CD14-positive monocyte (primary cell): Measurements from ENCODE around the gene CDK4. TPM values are rescaled to one million over a fixed set of nuclear protein-coding genes. Genes with fewer than 3 reads are reported as not detected.
A peak's percentile ranks its signal among the peaks of the same experiment; 100 is the strongest.

Experiments
- DNase-seq, 3 donors: peaks; one replicate each; pipeline ENCODE4 v3.0.0-alpha.2; 2011 to 2022
- H2AFZ ChIP-seq: 2 replicates; pipeline ENCODE4 v1.6.0; 2012; ENCODE audit warnings: mild to moderate bottlenecking, low read depth, low read length, inconsistent platforms; ENCODE audit not compliant: insufficient read depth, poor library complexity, severe bottlenecking
- H3K27ac ChIP-seq, 2 donors: 1 replicate in 1 of 2; 2 replicates in 1 of 2; pipeline ENCODE4 v1.5.1; 2012 to 2013; ENCODE audit warnings: low read length in 2 of 2, control low read depth in 1 of 2, inconsistent platforms in 1 of 2, low read depth in 1 of 2, mild to moderate bottlenecking in 1 of 2
- H3K27me3 ChIP-seq, 2 donors: one replicate each; pipeline versions ENCODE4 v1.6.0 to v1.6.1; 2011 to 2013; ENCODE audit warnings: low read length in 2 of 2; ENCODE audit not compliant: control insufficient read depth in 2 of 2, insufficient read depth in 2 of 2
- H3K36me3 ChIP-seq, 2 donors: replicated peaks in 1 of 2; 1 replicate in 1 of 2; 2 replicates in 1 of 2; pipeline versions ENCODE4 v1.5.1 to v1.6.1; 2012 to 2013; ENCODE audit warnings: low read length in 2 of 2, control low read depth in 1 of 2, inconsistent platforms in 1 of 2, mild to moderate bottlenecking in 1 of 2; ENCODE audit not compliant: insufficient read depth in 2 of 2, control insufficient read depth in 1 of 2
- H3K4me1 ChIP-seq, 2 donors: 1 replicate in 1 of 2; 2 replicates in 1 of 2; pipeline versions ENCODE4 v1.5.1 to v1.6.1; 2012 to 2013; ENCODE audit warnings: low read length in 2 of 2, control low read depth in 1 of 2, inconsistent platforms in 1 of 2, mild to moderate bottlenecking in 1 of 2, moderate library complexity in 1 of 2; ENCODE audit not compliant: insufficient read depth in 2 of 2, control insufficient read depth in 1 of 2
- H3K4me2 ChIP-seq: replicated peaks from 2 replicates; pipeline ENCODE3; 2012; ENCODE audit warnings: low read length, moderate library complexity, mild to moderate bottlenecking; ENCODE audit not compliant: poor library complexity, severe bottlenecking; ENCODE audit errors: extremely low read depth
- H3K4me3 ChIP-seq, 3 experiments: fragments of 200-600 bp in 1 of 3; sonication (generic) in 1 of 3; replicated peaks in 1 of 3; 1 replicate in 2 of 3; 2 replicates in 1 of 3; pipeline ENCODE4 v1.5.1; 2011 to 2013; ENCODE audit warnings: low read length in 3 of 3, mild to moderate bottlenecking in 3 of 3, control low read depth in 2 of 3, low read depth in 2 of 3, inconsistent platforms in 1 of 3, moderate library complexity in 1 of 3
- H3K79me2 ChIP-seq: 2 replicates; pipeline ENCODE4 v1.6.0; 2012; ENCODE audit warnings: mild to moderate bottlenecking, control low read depth, inconsistent platforms, low read length, moderate library complexity; ENCODE audit not compliant: insufficient read depth
- H3K9ac ChIP-seq: 2 replicates; pipeline ENCODE4 v1.6.0; 2017; ENCODE audit warnings: low read length, mild to moderate bottlenecking; ENCODE audit not compliant: insufficient read depth, poor library complexity, severe bottlenecking
- H3K9me3 ChIP-seq, 2 donors: replicated peaks in 1 of 2; 1 replicate in 1 of 2; 2 replicates in 1 of 2; pipeline versions ENCODE4 v1.5.1 to v1.6.1; 2012 to 2013; ENCODE audit warnings: low read length in 2 of 2, control low read depth in 1 of 2; ENCODE audit not compliant: control insufficient read depth in 1 of 2, insufficient read depth in 1 of 2
- H4K20me1 ChIP-seq: 2 replicates; pipeline ENCODE4 v1.6.0; 2012; ENCODE audit warnings: mild to moderate bottlenecking, low read length, control low read depth, moderate library complexity; ENCODE audit not compliant: insufficient read depth
- H3K27ac Mint-ChIP-seq, 7 donors: one replicate each; pipeline ENCODE4 v1.8.0; 2020; ENCODE audit warnings: mild to moderate bottlenecking in 7 of 7, mixed read lengths in 7 of 7, moderate library complexity in 6 of 7, inconsistent platforms in 2 of 7
- H3K27me3 Mint-ChIP-seq, 3 donors: one replicate each; pipeline ENCODE4 v1.8.0; 2021 to 2022; ENCODE audit warnings: low read depth in 3 of 3, mild to moderate bottlenecking in 3 of 3, mixed read lengths in 3 of 3, moderate library complexity in 3 of 3, inconsistent platforms in 1 of 3
- H3K36me3 Mint-ChIP-seq, 2 donors: one replicate each; pipeline ENCODE4 v1.8.0; 2020; ENCODE audit warnings: mixed read lengths in 2 of 2, inconsistent platforms in 1 of 2, mild to moderate bottlenecking in 1 of 2
- H3K4me1 Mint-ChIP-seq: one replicate; pipeline ENCODE4 v1.8.0; 2020; ENCODE audit warnings: mild to moderate bottlenecking, mixed read lengths
- H3K4me3 Mint-ChIP-seq, 2 donors: one replicate each; pipeline ENCODE4 v1.8.0; 2020; ENCODE audit warnings: mild to moderate bottlenecking in 2 of 2, mixed read lengths in 2 of 2, moderate library complexity in 1 of 2
- H3K9me3 Mint-ChIP-seq, 7 donors: one replicate each; pipeline ENCODE4 v1.8.0; 2020 to 2022; ENCODE audit warnings: mixed read lengths in 7 of 7, mild to moderate bottlenecking in 6 of 7, moderate library complexity in 6 of 7, inconsistent platforms in 2 of 7
- WGBS: methylation state at CpG from one replicate; pipeline ENCODE4 v1.1.5; 2013; ENCODE audit warnings: missing lambda C conversion rate; ENCODE audit not compliant: insufficient coverage; 5-methylcytosine and 5-hydroxymethylcytosine counted together
- intact Hi-C, 2 donors: fragments of 100-400 bp; cut with micrococcal nuclease; formaldehyde crosslinking; loops; one replicate each; pipeline versions ENCODE4 v1.15.0 to v1.15.1; 2023
- polyA plus RNA-seq, 3 donors: library from polyadenylated mRNA; depleted of rRNA in 1 of 3; unstranded in 2 of 3; stranded (reverse) in 1 of 3; fragments of 300-500 nt in 2 of 3; fragments of >200 nt in 1 of 3; fragmentation: Illumina TruSeq in 2 of 3; gene quantifications; 1 replicate in 2 of 3; 2 replicates in 1 of 3; pipeline ENCODE4 v1.2.3, GENCODE V29; 2012 to 2021
- TF ChIP-seq, protein P1 (sequence below): fragments of 200-600 bp; IDR thresholded peaks from one replicate; pipeline ENCODE4 v1.8.0; 2022; ENCODE audit warnings: antibody characterized with exemption, mild to moderate bottlenecking

The CDK4 gene
- polyA plus RNA-seq, 3 donors = 26.2 to 38.4 (median 27.4) TPM

GRCh38 chr12:57767305-57767698, 15.2 kb upstream of the CDK4 start:
- Histone ChIP-seq H3K9me3 (peaks cover 0 to 13% of the 10 kb centered on the region in 2 donors), H3K27me3 (peaks cover 37 to 56% of the 10 kb centered on the region in 2 donors), H3K4me1 (peaks cover 37 to 44% of the 10 kb centered on the region in 2 donors), H3K9ac (no peak overlapping the region), H3K36me3 (peaks cover 0 to 6% of the 10 kb centered on the region in 2 donors), H3K4me3 (no peak overlapping the region), H2AFZ (no peak overlapping the region), H4K20me1 (no peaks in the 10 kb centered on the region), H3K27ac (no peak overlapping the region), H3K79me2 (no peaks in the 10 kb centered on the region), H3K4me2 (no peak overlapping the region)
- Mint-ChIP-seq H3K27ac (peak overlapping the region in 1 of 7 donors; percentile 41), H3K36me3 (peaks cover 23 to 27% of the 10 kb centered on the region in 2 donors), H3K4me1 (peaks cover 44% of the 10 kb centered on the region), H3K27me3 (peaks cover 51 to 55% (median 54%) of the 10 kb centered on the region in 3 donors), H3K4me3 (peak overlapping the region in 1 of 2 donors; percentile 95), H3K9me3 (peaks cover 0 to 18% (median 5%) of the 10 kb centered on the region in 7 donors)
- DNase-seq = no peak
- intact Hi-C loops = no loop called here
- TF ChIP-seq, protein P1, sequence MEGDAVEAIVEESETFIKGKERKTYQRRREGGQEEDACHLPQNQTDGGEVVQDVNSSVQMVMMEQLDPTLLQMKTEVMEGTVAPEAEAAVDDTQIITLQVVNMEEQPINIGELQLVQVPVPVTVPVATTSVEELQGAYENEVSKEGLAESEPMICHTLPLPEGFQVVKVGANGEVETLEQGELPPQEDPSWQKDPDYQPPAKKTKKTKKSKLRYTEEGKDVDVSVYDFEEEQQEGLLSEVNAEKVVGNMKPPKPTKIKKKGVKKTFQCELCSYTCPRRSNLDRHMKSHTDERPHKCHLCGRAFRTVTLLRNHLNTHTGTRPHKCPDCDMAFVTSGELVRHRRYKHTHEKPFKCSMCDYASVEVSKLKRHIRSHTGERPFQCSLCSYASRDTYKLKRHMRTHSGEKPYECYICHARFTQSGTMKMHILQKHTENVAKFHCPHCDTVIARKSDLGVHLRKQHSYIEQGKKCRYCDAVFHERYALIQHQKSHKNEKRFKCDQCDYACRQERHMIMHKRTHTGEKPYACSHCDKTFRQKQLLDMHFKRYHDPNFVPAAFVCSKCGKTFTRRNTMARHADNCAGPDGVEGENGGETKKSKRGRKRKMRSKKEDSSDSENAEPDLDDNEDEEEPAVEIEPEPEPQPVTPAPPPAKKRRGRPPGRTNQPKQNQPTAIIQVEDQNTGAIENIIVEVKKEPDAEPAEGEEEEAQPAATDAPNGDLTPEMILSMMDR = no peak

DNA sequence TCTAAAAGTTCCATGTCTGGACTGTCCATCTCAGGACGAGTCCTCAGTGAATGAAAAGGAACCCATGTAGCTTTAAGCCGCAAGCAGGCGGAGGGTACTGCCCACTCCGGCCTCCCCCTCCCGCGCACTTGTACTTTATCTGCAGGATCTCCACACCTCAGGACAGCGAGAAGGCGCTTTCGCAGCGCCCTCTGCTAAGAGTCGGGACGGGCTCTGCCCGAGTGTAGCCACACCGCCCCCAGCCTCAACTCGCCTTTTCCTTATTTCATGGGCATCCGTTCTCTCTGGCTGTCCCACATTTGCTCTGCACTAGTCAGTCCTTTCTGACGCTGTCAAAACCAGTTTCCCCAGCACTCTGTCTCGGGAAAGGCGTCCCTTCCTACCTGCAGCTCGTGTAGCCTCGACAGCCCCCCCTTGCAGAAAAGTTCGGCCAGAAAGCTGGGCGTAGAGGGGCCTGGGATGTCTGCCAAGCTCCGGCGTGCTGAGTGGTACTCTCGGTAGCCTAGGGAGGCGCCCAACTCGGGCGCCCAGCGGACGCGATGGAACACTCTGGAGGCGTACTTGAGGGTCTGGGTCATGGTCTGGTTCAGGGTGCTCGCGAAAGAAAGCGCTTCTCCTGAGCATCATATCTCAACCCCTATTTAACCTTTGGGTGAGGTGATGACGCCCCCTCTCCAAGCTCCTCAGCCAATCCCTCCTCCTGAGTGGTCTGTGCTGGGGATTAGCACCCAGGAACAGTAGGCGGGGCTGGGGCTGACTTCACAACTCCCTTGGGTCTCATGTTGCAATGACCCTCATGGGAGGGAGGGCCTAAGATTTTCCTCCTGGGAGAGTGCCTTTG, 14.6 kb upstream of the CDK4 start, which contains the start of gene CYP27B1:
Gene CYP27B1, minus strand, starts transcription at position 615 of the 841 bp plus-strand sequence. Its CDS starts 37 bp downstream, at position 578.
- H3K36me3 Mint-ChIP-seq = peaks cover 23 to 27% of the 10 kb centered on the region in 2 donors
- H3K9ac ChIP-seq = no peak within 1 kb of the TSS
- peak within 1 kb of the TSS; percentile 47 to 95 for H3K4me3 Mint-ChIP-seq
- intact Hi-C loops = no loop called here
- H3K27ac ChIP-seq = no peak within 1 kb of the TSS
- no peak for DNase-seq
- H3K4me1 ChIP-seq = peaks cover 36 to 40% of the 10 kb centered on the region in 2 donors
- no peaks in the 10 kb centered on the region for H4K20me1 ChIP-seq
- H3K4me3 ChIP-seq = peak within 1 kb of the TSS in 1 of 3 experiments; percentile 73
- H3K4me2 ChIP-seq = peak within 1 kb of the TSS; percentile 81
- H3K27me3 Mint-ChIP-seq = peaks cover 51 to 55% (median 54%) of the 10 kb centered on the region in 3 donors
- H3K9me3 Mint-ChIP-seq = peaks cover 0 to 18% (median 5%) of the 10 kb centered on the region in 7 donors
- H3K9me3 ChIP-seq = peaks cover 0 to 13% of the 10 kb centered on the region in 2 donors
- peaks cover 37 to 56% of the 10 kb centered on the region in 2 donors for H3K27me3 ChIP-seq
- no peaks in the 10 kb centered on the region for H3K79me2 ChIP-seq
- peaks cover 0 to 6% of the 10 kb centered on the region in 2 donors for H3K36me3 ChIP-seq
- H3K4me1 Mint-ChIP-seq = peaks cover 42% of the 10 kb centered on the region
- 3% methylated on average over 32 of the region's 38 CpGs for WGBS
- peak within 1 kb of the TSS; percentile 43 for H2AFZ ChIP-seq
- TF ChIP-seq, protein P1 = no peak
- peak within 1 kb of the TSS in 1 of 7 donors; percentile 41 for H3K27ac Mint-ChIP-seq
